HG03558 (cell line): ENCODE data around the gene ALG11.
"Not testable (repeated sequence)": the region's sequence is repeated elsewhere in the genome, so short reads cannot be mapped to it uniquely, and the experiment has no call there.

Experiments
- ATAC-seq: cut with Tn5 transposase; IDR thresholded peaks from one replicate; pipeline ENCODE4 v1.9.1; 2021; ENCODE audit warnings: moderate number of reproducible peaks; ENCODE audit not compliant: unreplicated experiment; ENCODE audit errors: extremely low read depth

The ALG11 gene

GRCh38 chr13:52011632-52012511 lies at the start of gene ALG11:
Gene ALG11 (plus strand): TSS chr13:52012398. CDS start chr13:52012419, 21 bp downstream.
- peak; percentile 100 for ATAC-seq

GRCh38 chr13:51966186-51966585 lies 46.0 kb upstream of the ALG11 start:
- ATAC-seq: no peak

- ATAC-seq: no peak
These were observed 44.4 kb upstream of the ALG11 start for GRCh38 chr13:51967482-51968446.

GRCh38 chr13:51970349-51970748 lies 41.8 kb upstream of the ALG11 start:
- ATAC-seq: no peak

- no peak for ATAC-seq
These were observed 40.4 kb upstream of the ALG11 start for GRCh38 chr13:51971520-51972426.

GRCh38 chr13:51974482-51974881 lies 37.7 kb upstream of the ALG11 start:
- ATAC-seq: no peak

- ATAC-seq: no peak
These were observed 35.8 kb upstream of the ALG11 start for GRCh38 chr13:51976423-51976822.

GRCh38 chr13:51976890-51977289 lies 35.3 kb upstream of the ALG11 start:
- ATAC-seq: no peak

GRCh38 chr13:51977625-51978024 lies 34.6 kb upstream of the ALG11 start:
- no peak for ATAC-seq

- no peak for ATAC-seq
These were observed 33.2 kb upstream of the ALG11 start for GRCh38 chr13:51978796-51979556.

- ATAC-seq: no peak
These were observed 31.3 kb upstream of the ALG11 start for GRCh38 chr13:51980908-51981307.

- ATAC-seq: no peak
These were observed 30.8 kb upstream of the ALG11 start for GRCh38 chr13:51981355-51981754.

GRCh38 chr13:51983292-51983691 lies 28.9 kb upstream of the ALG11 start:
- ATAC-seq: not testable (repeated sequence)

GRCh38 chr13:51984904-51985303 lies 27.3 kb upstream of the ALG11 start:
- ATAC-seq: not testable (repeated sequence)

- ATAC-seq: no peak
These were observed 23.1 kb upstream of the ALG11 start for GRCh38 chr13:51988988-51989618.

GRCh38 chr13:51993713-51994112 lies 18.5 kb upstream of the ALG11 start:
- ATAC-seq: no peak

- ATAC-seq: no peak
These were observed 16.3 kb upstream of the ALG11 start for GRCh38 chr13:51995677-51996551.

GRCh38 chr13:51996641-51997040 lies 15.6 kb upstream of the ALG11 start:
- no peak for ATAC-seq
